Left ventricle myocardium inferior (tissue), 1 donor: ENCODE measurements around the gene DACT2. TPM values are rescaled to one million over a fixed set of nuclear protein-coding genes. Genes with fewer than 3 reads are reported as not detected.

Source experiments
- DNase-seq: peaks from one replicate; pipeline ENCODE4 v3.0.0-alpha.2; 2020
- H3K27ac ChIP-seq: fragments of 200-600 bp; replicated peaks from 2 replicates; pipeline ENCODE4 v1.8.0; 2021
- H3K27me3 ChIP-seq: fragments of 200-600 bp; 2 replicates; pipeline ENCODE4 v1.8.0; 2021; ENCODE audit warnings: low read depth
- H3K36me3 ChIP-seq: fragments of 200-600 bp; 2 replicates; pipeline ENCODE4 v1.8.0; 2021
- H3K4me1 ChIP-seq: fragments of 200-600 bp; 2 replicates; pipeline ENCODE4 v1.8.0; 2021
- H3K4me3 ChIP-seq: fragments of 200-600 bp; 2 replicates; pipeline ENCODE4 v1.8.0; 2021; ENCODE audit warnings: mild to moderate bottlenecking, moderate library complexity
- H3K9me3 ChIP-seq: fragments of 200-600 bp; replicated peaks from 2 replicates; pipeline ENCODE4 v1.8.0; 2021
- intact Hi-C: fragments of 100-400 bp; cut with micrococcal nuclease; formaldehyde crosslinking; loops from one replicate; pipeline ENCODE4 v1.11.0; 2022
- total RNA-seq: library from RNA; stranded (reverse); fragmentation: NEBNext Ultra II Directional; extraction: Animal tissue kit (Norgen Biotek cat#: 25700); gene quantifications from one replicate; pipeline ENCODE4 v1.2.1, GENCODE V29; 2021
- TF ChIP-seq, protein P1 (sequence below): fragments of 200-600 bp; IDR thresholded peaks from 2 replicates; pipeline ENCODE4 v1.8.0; 2021; ENCODE audit warnings: antibody characterized with exemption, mild to moderate bottlenecking, borderline replicate concordance
- donor health status: DM: no; HTN: yes; CAD: no; lungs with severe emphysema.

Gene DACT2
- total RNA-seq, 1 donor from 2014 or later: 2.3 TPM

DNA sequence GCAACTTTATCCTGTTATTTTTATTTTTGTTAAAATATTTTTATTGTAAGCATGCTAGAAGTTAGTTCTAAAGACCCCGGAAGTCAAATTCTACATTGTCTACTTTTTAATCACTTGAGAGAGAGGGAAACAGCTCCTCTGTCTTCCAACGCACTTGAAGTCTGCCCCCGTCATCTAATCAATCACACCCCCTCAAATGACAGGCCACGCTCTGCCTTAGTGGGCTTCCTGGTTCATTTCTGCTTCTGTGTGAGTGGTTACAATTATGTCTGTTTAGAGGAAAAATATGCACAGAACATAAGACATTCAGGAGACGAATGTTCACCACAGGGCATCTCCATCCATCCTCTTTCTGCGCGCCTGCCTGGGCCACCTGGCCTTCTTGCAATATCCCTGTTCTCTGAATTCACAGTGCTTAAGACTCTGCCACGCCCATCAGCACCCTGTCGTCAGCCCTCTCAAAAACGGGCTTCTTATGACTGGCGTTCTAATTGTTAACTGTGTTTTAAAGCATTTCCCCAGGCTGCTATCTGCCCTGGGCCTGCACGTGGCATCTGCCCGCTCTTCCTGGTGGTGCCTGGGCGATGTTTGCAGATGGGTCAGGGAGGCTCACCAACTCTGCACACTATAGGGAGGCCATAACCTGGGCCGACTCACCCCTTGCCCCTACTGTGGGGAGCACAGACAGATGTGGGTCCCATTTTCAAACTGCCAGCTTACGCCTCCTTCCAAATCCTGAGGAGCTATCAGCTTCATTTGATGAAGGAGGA, 15.4 kb downstream of the DACT2 start:
- Histone ChIP-seq H3K4me1 (no peaks in the 10 kb centered on the region), H3K27ac (no peak overlapping the region), H3K36me3 (no peaks in the 10 kb centered on the region), H3K27me3 (peaks cover 56% of the 10 kb centered on the region), H3K9me3 (no peaks in the 10 kb centered on the region), H3K4me3 (no peak overlapping the region)
- intact Hi-C loops: no loop called here
- TF ChIP-seq, protein P1, sequence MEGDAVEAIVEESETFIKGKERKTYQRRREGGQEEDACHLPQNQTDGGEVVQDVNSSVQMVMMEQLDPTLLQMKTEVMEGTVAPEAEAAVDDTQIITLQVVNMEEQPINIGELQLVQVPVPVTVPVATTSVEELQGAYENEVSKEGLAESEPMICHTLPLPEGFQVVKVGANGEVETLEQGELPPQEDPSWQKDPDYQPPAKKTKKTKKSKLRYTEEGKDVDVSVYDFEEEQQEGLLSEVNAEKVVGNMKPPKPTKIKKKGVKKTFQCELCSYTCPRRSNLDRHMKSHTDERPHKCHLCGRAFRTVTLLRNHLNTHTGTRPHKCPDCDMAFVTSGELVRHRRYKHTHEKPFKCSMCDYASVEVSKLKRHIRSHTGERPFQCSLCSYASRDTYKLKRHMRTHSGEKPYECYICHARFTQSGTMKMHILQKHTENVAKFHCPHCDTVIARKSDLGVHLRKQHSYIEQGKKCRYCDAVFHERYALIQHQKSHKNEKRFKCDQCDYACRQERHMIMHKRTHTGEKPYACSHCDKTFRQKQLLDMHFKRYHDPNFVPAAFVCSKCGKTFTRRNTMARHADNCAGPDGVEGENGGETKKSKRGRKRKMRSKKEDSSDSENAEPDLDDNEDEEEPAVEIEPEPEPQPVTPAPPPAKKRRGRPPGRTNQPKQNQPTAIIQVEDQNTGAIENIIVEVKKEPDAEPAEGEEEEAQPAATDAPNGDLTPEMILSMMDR: no peak
- DNase-seq: no peak

DNA sequence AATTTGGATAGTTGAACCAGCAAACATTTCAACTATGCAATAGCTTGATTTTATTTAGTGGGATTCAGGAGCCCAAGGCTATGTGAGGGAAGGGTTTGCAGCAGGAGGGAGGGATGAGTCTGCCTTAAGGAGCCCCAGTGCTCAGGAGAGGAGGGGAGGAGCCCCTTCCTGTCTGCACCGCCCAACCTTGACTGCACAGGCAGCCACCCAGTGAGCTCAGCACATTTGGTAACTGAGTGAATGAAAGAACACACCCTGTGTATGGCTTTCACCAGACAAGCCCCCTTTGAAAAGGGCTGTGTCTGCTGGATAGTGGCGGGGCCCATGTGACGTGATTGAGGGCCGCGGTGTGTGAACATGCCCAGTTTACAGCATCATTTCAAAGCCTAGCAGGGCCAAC, 17.0 kb downstream of the DACT2 start:
- TF ChIP-seq, protein P1: no peak
- Histone ChIP-seq H3K36me3 (no peaks in the 10 kb centered on the region), H3K27me3 (peaks cover 57% of the 10 kb centered on the region), H3K27ac (no peak overlapping the region), H3K4me3 (no peak overlapping the region), H3K4me1 (no peaks in the 10 kb centered on the region), H3K9me3 (no peaks in the 10 kb centered on the region)
- DNase-seq: no peak
- intact Hi-C loops: no loop called here

DNA sequence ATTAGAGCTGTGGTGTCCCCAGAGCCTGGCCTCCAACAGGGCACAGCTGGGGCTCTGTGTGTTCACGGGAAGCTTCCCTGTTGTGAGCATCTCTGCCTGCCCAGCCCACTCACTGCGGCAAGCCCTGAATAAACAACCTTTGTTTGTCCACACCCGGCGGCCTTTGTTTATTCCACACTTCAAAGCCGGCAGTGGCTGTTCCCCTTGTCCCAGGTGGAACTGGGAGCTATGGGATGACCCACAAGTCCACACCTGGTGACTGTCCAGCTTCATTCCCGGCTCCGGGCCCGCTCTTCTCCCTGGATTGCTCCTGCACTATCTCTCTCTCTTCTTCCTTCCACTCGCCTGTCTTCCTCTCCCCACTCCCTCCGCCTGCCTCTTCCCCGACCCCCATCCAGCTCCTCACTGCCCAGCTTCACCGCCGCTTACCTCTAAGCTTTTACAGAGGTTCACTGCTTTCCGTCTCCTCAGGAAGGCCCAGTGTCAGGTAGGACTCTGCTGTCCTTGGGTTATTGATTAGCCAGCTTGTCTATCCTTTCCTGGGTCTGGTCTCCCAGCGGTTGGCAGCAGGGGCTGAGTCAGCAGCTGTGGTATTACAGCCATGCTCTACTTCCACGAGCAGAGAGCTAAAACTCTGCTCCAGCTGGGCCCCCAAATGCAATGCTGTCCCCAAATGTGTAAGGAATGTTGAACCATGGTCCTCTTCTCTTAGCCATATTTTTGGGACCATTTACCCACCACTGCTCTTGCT, 17.8 kb downstream of the DACT2 start:
- DNase-seq: no peak
- TF ChIP-seq, protein P1: no peak
- no peaks in the 10 kb centered on the region for H3K4me1 ChIP-seq
- no peaks in the 10 kb centered on the region for H3K36me3 ChIP-seq
- intact Hi-C loops: no loop called here
- peaks cover 57% of the 10 kb centered on the region for H3K27me3 ChIP-seq
- no peak overlapping the region for H3K4me3 ChIP-seq
- no peak overlapping the region for H3K27ac ChIP-seq
- no peaks in the 10 kb centered on the region for H3K9me3 ChIP-seq

DNA sequence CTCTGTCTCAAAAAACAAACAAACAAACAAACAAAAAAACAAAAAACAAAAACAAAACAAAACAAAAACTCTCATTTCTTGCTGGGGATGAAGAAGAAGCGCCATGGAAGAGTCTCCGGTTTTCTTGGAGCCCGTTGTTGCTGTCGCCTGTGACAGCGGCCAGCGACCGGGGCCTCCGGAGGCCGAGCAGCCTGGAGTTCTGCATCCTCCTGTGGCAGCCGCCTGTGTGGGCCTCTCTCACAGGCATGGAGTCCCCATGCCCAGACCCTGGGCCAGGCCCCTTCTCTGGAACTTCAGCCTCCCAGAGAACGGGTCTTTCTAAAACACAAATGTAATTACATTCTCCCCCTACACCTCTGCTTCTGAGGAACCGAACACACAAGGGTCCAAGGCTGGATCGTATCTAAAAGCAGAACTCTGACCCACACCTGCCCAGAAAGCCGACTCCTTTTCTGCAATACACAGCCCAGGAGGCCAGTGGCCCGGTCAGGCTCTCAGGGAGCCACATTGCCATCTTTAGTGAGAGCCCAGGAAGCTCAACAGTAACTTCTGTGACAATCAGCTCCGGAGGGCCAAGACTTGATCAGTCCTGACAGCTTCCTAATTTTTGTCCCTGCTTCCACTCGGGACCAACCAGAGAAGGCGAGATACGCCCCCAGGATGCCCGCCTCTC, 18.5 kb downstream of the DACT2 start:
- intact Hi-C loops: no loop called here
- Histone ChIP-seq H3K36me3 (no peaks in the 10 kb centered on the region), H3K9me3 (no peaks in the 10 kb centered on the region), H3K27me3 (peaks cover 51% of the 10 kb centered on the region), H3K4me3 (no peak overlapping the region), H3K27ac (no peak overlapping the region), H3K4me1 (no peaks in the 10 kb centered on the region)
- DNase-seq: no peak
- TF ChIP-seq, protein P1: no peak
